Suprapubic skin (tissue), 4 donors: ENCODE measurements around the gene HAPSTR1.

Experiments
- CTCF ChIP-seq, 2 donors: fragments of 200-600 bp in 1 of 2; fragments of 450-650 bp in 1 of 2; sonication (generic) in 1 of 2; IDR thresholded peaks; one replicate each; pipeline ENCODE4 v1.5.1; 2016 to 2019; ENCODE audit warnings: antibody characterized with exemption in 2 of 2, mild to moderate bottlenecking in 1 of 2, moderate library complexity in 1 of 2
- EP300 ChIP-seq: sonication (generic); formaldehyde crosslinking; IDR thresholded peaks from one replicate; pipeline ENCODE4 v1.6.1; 2017; ENCODE audit warnings: antibody characterized with exemption
- POLR2A ChIP-seq, 2 donors: fragments of 450-650 bp; IDR thresholded peaks; one replicate each; pipeline ENCODE4 v1.6.1; 2017; ENCODE audit warnings: antibody characterized with exemption in 2 of 2, mild to moderate bottlenecking in 2 of 2, moderate library complexity in 2 of 2
- POLR2AphosphoS5 ChIP-seq, 3 donors: sonication (generic); formaldehyde crosslinking; IDR thresholded peaks; one replicate each; pipeline ENCODE4 v1.6.1; 2017; ENCODE audit warnings: antibody characterized with exemption in 3 of 3

GRCh38 chr16:9122969-9123368 lies 31.5 kb downstream of the HAPSTR1 start:
- no peak for TF ChIP-seq POLR2AphosphoS5 (IDR thresholded peaks at IDR 0.05)
- no peak for TF ChIP-seq CTCF (IDR thresholded peaks at IDR 0.05)
- no peak for TF ChIP-seq POLR2A (IDR thresholded peaks at IDR 0.05)
- no peak for TF ChIP-seq EP300
